ENCODE results near the gene VIM.

GRCh38 chr10:17233286-17233991 lies 5.4 kb downstream of the VIM start:
- no peak for TF ChIP-seq CTCF (conservative IDR thresholded peaks at IDR 0.05; ENCODE audit: low read length)
- no peak for TF ChIP-seq EZH2phosphoT487 (IDR thresholded peaks at IDR 0.05; ENCODE audit: borderline replicate concordance)

Measured in Loucy (cell line).